Stimulated activated CD8-positive, alpha-beta memory T cell treated with anti-CD3 and anti-CD28 coated beads, Interleukin-15, amount 100 ng/mL, for 24 hours (primary cell): ENCODE measurements around the gene CNIH2.
A peak's percentile ranks its signal among the peaks of the same experiment; 100 is the strongest.
"Not testable (repeated sequence)": the region's sequence is repeated elsewhere in the genome, so short reads cannot be mapped to it uniquely, and the experiment has no call there.

ENCODE experiments used
- DNase-seq: peaks from one replicate; pipeline ENCODE4 v3.0.0-alpha.2; 2020; ENCODE audit warnings: low read depth

The CNIH2 gene

DNA sequence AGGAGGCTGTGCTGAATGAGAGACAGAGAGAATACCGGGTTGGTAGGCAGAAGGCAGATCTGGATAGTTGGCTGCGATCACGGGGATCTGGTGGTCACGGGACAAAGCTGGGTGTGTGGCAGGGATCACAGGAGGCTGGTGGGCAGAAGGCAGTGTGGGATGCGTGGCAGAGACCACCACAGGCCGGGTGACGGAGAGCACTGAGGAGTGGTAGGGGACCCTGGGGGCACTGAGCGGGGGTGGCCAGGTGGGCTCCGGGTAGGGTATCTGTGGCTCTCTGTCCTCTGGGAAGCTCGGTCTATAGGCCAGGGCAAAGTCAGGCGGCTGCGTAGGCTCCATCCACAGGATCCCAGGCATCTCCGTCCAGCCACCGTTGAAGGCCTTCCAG lies 37.5 kb downstream of the CNIH2 start:
- DNase-seq, result no peak

DNA sequence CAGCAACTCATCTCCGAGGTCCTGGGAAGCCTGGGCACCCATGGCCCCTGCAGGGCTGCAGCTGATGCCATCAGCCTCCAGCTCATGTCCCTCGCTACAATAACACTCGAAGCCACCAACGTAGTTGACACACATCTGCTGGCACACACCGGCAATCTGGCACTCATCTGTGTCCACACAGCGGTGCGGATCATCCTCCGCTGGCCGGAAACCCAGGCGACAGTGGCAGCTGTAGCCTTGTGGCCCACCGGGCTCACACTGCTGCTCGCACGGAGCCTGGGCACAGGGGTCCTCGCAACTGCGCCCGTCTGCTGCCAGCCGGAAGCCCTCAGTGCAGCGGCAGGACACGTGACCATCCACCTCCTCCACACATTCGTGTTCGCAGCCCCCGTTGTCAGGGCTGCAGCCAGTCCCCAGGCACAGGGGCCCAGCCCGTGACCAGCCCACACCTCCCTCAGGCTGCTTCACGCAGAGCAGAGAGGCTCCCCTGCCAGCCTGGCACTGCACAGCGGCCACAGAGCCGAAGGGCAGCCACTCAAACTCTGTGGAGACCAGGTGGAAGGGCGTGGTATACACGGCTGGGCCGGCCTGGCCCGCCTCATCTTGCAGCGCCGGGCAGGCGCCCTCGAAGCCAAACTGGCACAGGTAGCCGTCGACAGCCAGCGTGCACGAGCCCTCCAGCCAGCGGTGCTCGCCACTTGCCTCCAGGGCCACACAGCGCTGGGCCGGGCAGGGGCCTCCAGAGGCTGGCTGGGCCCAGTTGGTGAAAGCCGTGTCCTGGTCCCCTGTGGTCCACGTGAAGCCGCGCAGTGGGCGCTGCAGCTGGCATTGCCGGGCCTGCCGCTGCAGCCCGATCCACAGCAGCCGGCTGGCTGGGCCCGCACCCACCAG lies 38.2 kb downstream of the CNIH2 start:
- no peak for DNase-seq

DNA sequence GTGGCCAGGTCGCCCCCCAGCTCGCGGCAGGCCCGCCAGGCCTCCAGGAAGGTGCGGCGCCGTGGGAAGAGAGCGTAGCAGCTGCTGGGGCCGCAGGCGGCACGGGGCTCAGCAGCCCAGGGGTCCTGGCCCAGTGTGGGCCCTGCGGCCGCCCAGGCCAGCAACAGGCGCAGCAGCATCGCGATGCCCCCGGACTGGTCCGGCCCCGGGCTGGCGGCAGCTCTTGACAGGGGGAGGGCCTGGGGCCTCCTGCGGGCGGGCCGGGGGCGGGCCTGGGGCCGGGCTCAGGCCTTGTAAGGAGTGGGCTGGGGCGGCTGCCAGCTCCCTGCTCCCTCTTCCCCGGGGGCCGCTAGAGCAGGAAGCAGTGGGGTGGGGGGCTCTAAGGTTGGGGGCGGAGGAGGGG lies 38.9 kb downstream of the CNIH2 start, which contains the start of gene CD248:
CD248 (minus strand) TSS at position 196 of the 403 bp plus-strand sequence; CDS start at position 179, 17 bp downstream.
- no peak for DNase-seq

DNA sequence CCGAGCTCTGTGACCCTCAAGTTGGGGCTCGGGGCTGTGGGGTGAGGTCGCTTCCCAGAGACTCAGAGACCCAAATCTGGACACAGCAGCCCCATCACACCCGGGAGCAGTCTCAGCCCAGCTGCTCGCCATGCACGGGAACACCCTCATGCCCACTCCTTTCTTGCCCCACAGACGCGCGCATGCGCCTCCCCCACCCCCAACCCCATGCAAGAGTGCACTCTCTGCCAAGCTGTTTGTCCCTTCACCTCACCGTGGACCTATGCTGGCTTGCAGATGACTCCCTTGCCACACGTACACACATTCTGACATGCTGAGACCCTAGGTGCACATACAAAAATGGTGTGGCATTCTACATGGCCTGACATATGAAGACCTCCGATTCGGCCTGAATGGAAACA lies 39.3 kb downstream of the CNIH2 start:
- DNase-seq, result no peak

DNA sequence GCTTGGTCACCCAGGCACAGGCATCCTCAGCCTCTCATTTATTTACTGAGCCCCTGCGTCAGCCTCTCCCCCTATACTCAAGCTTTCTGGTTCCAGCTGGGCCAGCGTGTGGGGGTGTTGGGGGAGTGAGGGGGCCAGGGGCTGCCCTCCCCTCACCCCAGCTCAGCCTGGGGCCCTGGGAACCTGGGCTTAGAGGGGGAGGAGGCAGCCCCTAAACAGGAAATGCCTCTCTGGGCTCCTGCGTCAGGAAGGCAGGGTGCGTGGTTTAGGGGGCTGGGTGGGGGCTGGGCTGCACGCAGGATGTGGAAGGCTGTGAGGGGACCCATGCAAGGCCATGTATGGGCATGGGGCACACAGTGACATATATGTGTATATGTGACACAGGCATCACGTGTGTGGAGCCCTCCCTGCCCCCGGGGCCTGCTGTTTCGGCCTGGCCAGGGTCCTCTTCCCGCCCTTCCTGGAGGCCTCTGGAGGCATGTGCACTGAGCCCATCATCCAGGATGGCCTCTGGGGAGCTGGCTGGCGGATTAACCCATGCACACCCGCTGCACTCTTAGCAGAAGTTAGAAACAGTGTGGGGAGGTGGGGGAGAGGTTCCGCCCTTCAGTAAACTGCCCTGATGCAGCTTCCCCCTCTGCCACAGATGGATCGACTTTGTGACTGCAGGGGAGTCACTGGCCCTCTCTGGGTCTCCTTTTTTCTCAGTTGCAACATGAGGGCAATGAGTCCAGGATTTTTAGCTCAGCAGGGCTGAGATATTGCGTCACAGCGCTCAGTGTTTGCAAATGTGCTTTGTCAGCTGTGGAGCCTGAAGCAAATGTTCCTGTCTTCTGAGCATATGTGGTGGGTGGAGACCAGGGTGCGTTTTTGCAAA lies 40.0 kb downstream of the CNIH2 start:
- no peak for DNase-seq

DNA sequence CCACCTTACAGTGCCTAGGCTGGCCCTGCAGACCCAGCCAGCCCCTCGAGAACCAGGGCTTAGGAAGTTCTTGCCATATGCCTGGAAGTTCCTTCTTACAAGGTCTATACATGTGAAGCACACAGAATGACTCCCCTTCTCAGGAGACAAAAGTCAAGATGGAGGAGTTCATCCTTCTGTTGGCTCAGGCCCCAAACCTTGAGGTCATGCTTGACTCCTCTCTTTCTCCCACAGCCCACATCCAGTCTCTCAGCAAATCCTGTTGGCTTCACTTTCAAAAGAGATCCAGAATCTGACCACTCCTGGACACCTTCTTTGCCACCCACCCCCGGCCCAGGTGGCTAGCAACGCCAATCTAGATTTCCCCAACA lies 40.6 kb downstream of the CNIH2 start:
- DNase-seq, result no peak

DNA sequence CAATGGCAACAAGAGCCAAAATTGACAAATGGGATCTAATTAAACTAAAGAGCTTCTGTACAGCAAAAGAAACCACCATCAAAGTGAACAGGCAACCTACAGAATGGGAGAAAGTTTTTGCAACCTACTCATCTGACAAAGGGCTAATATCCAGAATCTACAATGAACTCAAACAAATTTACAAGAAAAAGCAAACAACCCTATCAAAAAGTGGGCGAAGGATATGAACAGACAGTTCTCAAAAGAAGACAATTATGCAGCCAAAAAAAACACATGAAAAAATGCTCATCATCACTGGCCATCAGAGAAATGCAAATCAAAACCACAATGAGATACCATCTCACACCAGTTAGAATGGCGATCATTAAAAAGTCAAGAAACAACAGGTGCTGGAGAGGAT lies 42.3 kb downstream of the CNIH2 start:
- not testable (repeated sequence) for DNase-seq

DNA sequence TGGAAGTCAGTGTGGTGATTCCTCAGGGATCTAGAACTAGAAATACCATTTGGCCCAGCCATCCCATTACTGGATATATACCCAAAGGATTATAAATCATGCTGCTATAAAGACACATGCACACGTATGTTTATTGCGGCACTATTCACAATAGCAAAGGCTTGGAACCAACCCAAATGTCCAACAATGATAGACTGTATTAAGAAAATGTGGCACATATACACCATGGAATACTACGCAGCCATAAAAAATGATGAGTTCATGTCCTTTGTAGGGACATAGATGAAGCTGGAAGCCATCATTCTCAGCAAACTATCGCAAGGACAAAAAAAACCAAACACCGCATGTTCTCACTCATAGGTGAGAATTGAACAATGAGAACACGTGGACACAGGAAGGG lies 42.8 kb downstream of the CNIH2 start:
- not testable (repeated sequence) for DNase-seq

DNA sequence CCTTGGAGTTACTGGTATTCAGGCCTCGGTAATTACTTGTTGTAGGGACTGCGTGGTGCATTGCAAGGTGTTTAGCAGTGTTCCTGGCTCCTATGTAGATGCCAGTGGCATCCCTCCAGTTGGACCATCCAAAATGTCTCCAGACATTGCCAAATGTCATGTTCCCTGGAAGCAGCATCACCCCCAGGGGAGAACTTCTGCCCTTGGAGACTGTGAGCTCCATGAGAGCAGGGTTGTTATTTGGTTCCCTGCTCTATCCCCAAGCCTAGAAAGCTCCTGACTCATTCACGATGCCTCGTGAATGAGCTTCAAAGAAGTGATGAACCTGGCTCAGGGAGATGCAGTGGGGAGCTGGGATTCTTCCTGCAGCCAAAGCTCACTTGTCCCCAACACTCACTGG lies 43.6 kb downstream of the CNIH2 start:
- DNase-seq, result no peak

DNA sequence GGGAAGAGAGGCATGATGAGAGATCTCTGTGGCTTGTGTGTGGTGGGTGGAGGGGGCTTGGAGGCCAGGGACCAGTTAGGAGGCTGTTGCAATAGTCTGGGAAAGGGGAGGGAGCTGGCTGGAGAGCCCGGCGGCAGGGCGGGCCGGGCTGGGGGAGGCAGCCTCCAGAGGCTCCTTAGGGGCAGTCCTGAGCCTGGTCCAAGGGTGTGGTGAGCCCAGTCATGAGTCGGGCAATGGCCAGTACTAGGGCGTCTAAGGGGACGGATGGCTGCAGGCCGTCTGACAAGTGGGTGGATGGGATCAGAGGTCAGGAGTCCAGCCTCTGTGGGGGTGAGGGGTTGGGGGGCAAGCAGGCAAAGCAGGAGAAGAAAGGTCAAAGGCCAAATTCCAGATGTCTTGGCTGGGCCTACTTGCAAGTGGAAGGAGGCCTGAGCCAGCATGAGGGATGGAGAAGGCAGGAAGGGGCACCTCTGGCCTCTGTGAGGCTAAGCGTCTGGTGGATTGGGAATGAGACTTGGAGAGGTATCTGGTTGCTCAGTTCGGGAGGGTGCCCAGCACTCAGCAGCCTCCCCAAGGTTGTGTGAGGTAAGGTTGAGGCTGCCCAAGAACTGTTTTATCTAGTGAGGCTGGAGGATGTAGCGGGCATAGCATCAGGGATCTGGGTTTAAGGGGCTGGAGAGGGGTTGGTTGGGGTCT lies 44.9 kb downstream of the CNIH2 start:
- DNase-seq, result no peak

DNA sequence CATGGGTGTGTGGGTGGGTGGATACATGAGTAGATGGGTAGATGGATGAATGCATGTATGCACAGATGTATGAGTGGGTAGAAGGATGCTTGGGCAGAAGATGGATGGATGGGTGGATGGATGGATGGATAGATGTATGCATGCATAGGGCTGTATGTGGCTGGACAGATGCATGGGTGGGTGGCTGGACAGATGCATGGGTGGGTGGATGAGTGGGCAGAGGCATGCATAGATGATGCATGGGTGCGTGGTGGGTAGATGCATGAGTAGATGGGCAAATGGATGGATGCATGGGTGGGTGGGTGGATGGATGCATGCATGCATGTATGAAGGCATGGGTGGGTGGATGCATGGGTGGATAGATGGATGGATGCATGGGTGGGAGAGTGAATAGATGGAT lies 45.7 kb downstream of the CNIH2 start:
- DNase-seq, result no peak

DNA sequence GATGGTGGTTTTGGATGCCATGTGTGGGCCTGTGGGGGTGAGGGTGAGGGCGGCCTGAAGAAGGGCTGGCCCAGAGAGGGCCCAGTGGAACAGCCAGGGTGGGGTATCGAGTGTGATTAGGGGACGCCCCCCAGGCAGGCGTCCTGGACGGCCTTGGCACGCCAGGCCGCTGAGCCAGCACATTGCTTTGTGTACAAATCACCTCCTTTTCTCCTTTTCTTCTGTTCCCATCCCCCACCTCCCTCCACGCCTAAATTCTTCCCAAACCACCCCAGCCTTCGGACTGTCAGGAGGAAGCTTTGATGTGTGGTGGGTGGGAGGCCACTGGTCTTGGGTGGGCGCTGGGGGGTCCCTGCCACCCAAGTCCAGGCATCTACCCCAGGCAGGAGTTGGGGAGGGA lies 46.7 kb downstream of the CNIH2 start:
- no peak for DNase-seq

DNA sequence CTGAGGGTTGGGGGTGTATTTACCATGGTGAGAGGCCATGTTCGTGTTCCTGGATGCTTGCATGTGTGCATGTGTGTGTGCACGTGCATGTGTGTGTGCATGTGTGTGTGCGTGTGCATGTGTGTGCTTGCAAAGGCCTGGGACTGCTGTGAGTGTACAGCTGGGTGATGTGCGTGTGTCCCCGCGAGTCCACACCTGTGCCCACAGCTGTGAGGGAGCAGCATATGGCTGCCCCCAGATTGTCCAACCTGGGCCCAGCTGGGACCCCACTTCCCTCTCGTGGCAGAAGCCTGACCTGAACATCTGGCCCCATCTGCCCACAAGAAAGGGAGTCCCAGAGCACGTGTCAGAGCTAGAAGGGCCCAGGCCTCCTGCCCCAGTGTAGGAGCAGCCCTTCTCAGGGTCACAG lies 47.3 kb downstream of the CNIH2 start:
- DNase-seq, result no peak

DNA sequence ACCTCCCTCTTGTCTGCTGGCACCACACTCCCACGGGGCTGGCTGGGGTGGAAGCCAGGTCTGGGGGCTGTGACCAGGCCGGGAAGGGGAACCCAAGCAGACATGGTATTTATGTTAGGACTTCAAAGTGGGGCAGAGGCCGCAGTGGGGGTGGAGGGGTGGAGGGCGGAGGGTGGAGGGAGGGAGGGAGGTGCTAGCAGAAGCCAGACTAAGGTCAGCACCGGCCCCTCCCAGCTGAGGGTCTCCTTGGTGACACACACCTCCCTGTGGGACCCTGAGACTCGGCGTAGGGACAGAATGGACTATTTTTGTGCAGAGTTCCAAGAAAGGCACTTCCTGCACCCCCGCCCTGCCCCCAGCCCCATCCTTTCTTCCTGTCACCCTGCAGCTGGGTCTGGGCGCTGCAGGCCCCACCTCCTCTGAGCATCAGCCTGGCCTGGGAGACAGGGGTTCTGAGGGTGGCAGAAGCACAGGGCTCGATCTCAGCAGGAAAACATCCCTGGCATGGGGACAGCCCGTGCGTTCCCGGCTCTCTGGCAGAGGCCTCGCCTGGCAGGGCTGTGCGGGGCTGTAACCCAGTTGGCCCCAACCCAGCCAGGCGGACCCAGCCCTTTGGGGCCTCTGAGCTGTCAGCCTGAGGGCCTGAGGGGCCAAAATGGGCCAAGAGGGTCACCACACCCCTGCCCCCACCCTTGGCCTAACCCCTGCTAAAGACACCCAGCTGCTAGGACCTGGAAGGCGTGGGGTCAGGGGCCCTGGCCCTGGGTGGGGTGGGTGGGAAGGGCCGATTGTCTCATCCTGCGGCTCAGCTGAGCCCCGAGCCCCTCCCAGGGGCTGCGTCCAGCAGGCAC lies 48.5 kb downstream of the CNIH2 start:
- DNase-seq, result no peak

DNA sequence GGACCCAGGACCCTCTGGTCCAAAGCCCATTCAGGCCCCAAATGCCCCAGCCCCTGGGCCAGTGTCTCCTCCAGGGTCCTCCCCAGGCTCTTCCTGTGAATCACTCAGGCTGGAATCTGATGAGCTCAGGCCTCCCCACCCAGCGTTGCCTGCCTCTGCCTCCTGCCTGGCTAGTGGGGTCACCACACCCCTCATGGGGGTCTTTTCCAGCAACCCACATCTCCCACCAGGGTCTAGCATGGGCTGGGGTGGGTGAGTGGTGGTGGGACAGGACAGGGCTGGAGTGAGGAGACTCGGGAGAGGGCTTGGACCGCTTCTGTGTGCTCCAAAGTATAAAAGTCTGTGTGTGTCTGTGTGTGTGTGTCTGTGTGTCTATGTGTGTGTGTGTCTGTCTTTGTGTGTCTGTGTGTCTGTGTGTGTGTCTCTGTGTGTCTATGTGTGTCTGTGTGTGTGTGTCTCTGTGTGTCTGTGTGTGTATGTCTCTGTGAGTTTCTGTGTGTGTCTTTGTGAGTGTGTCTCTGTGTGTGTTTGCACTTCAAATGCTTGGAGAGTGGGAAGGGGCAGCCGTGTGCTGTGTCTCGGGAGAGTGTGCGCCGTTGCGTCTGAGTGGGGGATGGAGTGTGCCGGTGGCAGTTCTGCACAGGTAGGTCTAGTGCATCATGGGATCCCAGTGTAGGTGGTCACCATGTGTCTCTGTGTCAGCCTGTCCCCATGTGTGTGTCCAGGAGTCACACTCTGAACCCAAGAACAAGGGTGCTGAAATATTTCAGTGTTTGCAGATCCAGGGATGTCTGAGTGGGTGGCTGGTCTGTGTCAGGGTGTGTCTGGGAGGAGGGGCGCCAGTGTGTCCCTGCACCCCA lies 49.4 kb downstream of the CNIH2 start:
- no peak for DNase-seq

DNA sequence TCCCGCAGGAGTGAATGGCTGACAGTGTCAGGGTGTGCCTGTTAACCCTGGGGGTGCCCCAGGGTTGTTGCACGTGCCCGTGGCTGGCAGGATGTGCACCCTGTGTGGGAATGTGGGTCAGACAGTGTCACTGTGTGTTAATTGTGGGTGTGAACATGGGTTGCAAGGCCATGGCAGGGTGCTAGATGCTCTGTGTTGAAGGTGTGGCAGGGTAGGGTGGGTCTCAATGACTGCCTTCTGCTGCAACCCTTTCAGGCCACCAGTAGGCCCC lies 50.0 kb downstream of the CNIH2 start:
- no peak for DNase-seq

DNA sequence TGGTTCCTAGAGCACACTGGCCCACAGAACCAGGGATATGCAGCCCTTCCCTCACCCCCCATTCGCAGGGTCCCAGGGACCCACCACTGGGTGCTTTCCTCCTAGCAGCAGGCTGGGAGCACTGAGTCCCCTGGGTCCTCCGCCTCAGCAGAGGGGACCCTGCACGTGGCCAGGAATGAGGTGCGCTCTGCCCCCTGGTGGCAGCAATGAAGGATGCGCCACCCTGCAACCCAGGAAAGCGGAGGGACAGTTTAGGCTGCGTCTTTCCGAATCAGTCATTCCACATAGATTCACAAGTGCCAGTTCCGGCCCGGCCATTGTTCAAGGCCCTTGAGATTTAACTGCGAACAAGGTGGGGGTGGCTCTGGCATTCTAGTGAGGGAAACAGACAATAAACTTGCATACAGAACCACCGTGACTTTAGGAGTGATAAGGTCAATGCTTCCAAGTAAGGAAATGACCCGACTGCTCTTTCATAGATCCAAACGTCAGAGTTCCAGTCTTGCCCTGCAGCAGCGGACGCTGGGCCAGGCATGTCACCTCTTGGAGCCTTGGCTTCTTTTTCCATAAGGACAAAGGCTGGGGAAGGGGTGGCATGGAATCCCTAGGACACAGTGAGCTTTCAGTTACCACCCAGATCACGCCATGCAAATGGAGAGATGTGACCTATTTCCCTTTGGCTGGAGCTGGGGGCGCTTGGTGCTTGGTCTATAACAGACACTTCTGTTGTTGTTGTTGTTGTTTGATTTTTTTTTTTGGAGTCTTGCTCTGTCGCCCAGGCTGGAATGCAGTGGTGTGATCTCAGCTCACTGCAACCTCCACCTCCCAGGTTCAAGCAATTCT lies 50.5 kb downstream of the CNIH2 start:
- peak; percentile 61 for DNase-seq

DNA sequence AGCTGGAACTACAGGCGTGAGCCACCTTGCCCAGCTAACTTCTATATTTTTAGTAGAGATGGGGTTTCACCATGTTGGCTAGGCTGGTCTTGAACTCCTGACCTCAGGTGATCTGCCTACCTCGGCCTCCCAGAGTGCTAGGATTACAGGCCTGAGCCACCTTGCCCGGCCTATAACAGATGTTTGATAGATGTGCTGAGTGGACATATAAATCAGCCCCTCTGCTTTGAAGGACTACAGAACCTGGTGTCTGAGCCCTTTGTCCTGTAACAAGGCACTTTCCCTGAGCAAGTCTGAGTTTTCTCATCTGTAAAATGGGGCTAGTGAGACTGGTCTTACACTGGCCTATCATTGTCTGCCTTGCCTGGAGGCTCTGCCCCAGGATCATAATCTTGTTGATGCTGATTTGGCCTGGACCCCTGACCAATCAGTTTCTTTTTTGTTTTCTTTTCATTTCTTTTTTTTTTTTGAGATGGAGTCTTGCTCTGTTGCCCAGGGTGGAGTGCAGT lies 51.2 kb downstream of the CNIH2 start:
- DNase-seq, result no peak

DNA sequence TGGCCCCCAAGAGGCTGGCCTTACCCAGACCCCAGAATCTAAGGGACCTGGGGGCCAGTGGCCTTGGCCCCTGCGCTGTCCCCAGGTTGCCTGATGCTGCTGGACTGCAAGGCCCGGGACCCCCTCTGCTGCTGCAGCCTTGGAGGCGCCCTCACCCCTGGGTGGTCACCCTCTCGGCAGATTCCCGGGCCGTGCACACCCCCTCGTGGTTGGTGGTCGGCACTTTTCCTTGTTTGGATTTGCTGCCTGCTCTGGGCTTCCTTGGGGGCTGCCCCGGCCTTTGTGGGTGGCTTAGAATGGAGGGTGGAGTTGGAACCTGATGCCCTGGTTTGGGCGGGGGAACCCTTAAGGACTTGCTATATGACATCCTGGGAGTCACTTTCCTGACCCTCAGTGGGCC lies 53.0 kb downstream of the CNIH2 start:
- no peak for DNase-seq
